GM21529 (cell line): Measurements from ENCODE around the gene LYPD4.
A peak's percentile ranks its signal among the peaks of the same experiment; 100 is the strongest.

Experiments used
- ATAC-seq: cut with Tn5 transposase; IDR thresholded peaks from one replicate; pipeline ENCODE4 v1.9.1; 2021; ENCODE audit not compliant: unreplicated experiment

The LYPD4 gene, protein sequence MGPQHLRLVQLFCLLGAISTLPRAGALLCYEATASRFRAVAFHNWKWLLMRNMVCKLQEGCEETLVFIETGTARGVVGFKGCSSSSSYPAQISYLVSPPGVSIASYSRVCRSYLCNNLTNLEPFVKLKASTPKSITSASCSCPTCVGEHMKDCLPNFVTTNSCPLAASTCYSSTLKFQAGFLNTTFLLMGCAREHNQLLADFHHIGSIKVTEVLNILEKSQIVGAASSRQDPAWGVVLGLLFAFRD

GRCh38 chr19:41844601-41845000 is at the start of gene LYPD4:
Gene LYPD4, minus strand, starts transcription at chr19:41844683. Its CDS starts 5,398 bp downstream, at chr19:41839285.
- no peak for ATAC-seq

GRCh38 chr19:41893899-41894298 is 49.4 kb upstream of the LYPD4 start:
- no peak for ATAC-seq

- ATAC-seq, result no peak
Measured at GRCh38 chr19:41892173-41892902, 47.9 kb upstream of the LYPD4 start.

DNA sequence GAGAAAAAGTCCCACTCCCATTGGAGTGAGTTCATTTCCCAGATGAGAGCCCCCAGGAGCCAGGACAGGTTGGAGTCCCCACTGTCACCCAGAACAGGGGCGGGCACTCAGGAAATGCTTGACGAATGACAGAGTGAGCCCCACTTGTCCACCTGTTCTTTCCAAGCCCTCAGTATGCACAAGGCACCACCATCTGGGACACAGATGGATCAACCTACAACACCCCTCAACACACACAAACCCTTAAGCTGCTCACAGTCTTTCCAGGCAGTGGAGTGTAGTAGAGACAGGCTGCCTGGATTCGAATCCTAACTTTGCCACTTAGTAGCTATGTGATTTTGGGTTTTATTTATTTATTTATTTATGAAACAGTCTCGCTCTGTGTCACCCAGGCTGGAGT is 46.5 kb upstream of the LYPD4 start:
- ATAC-seq, result no peak

- no peak for ATAC-seq
Measured at GRCh38 chr19:41889896-41890295, 45.4 kb upstream of the LYPD4 start.

DNA sequence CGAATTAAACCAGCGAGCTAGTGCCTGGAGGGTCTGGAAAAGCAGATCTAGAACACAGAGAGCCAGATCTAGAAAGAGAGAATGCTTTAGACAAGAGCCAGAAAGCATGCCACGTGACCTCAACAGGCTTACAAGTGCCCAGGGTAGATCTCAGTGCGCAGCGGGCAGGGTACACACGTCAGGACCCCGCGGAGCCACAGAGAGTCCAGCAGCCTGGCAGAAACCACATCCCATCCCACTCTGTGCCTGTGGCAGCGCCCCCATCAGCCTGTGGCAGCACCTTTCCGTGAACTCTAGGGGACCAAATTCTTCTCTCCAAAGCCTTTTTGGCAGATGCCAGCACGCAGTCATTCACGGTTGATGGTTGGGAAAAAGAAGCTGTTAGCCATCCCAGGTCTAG is 44.4 kb upstream of the LYPD4 start:
- no peak for ATAC-seq

DNA sequence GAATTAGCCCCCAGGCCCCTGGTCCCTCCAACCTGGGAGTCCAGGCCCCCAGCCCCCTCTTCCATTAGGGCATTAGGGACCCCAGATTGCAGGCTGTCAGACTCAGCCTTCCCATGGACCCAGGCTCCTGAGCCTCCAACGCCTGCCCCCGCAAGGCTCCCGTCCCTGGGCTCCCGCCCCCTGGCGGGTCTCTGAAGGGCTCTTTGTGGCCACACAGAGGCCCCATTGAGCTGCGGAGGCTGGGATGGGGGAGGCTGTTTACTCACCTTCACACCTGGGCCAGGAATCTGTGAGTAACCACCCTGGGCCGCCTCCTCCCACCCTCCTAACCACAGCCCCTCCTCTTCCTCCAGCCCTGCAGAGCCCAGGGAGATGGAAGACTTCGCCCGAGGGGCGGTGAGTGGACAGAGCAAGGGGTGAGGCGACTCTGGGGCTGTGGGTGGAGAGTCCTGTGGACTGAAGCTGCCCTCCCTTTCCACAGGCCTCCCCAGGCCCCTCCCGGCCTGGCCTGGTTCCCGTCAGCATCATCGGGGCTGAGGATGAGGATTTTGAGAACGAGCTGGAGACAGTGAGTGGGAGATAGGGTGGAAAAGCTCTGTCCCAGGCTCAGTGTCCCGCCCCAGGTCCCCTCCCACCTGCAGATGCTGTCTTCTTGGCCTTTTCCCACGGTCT is 43.4 kb upstream of the LYPD4 start:
- no peak for ATAC-seq

GRCh38 chr19:41886761-41887710 is 42.6 kb upstream of the LYPD4 start:
- ATAC-seq, result no peak

GRCh38 chr19:41883821-41884733 is 39.6 kb upstream of the LYPD4 start:
- ATAC-seq, result peak; percentile 78

DNA sequence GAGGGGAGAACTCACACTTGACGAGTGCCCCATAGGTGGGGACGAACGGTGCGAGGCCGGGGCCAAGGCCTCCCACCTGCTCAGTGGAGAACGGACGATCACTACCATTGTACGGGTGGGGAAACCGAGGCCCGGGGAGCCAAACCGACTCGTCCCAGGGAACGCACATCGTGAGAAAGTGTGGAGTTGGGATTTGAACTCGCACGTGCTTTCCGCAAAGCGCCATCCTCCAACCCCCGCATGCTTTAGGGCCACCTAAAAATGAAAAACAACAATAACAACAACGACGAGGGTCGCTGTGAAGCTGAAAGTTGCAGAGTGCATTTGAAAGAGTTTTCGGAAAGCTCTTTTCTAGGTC is 39.0 kb upstream of the LYPD4 start:
- ATAC-seq, result no peak

DNA sequence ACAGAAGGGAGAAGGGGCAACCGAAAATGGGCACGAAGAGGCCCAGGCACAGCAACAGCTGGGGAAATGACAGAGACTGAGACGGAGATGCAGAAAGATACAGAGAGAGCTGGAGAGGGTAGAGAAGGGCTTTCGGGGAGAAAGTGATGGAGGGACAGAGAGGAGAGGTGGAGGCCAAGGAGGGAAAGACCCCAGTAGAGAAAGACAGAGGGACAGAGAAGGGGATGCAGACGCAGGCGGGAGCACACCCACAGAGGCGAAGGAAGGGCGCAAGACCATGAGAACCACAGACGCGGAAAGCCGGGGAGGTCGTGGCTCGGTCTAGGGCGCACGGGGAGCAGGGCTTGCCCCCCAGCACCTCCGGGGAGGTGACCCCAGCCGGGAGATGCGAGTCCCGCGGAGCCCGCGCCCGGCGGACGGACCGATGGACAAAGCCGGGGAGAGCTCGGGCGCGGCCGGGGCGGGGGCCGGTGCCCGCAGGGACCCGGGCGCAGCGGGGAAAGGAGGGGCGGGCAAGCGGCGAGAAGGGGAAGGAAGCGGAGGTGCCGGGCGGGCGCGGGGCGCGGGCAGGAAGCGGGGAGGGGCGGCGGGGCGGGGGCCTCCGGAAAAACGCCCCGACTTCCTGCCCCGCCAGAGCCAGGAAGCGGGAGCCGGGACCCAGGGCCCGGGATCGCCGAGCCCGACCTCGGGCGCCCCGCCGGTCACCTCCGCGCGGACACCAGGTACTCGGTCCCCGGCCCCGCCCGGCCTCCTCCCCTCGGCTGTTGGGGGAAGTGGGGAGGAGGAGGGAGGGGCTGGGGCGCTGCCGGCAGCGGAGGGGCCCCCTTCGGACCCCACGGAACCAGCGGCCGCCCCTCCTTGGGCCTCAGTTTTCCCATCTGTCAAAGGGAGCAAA is 38.3 kb upstream of the LYPD4 start, which contains the start of gene ARHGEF1:
Gene ARHGEF1, plus strand, starts transcription at position 617 of the 895 bp plus-strand sequence. CDS start 4,899 bp downstream, outside the sequence.
- ATAC-seq, result no peak

DNA sequence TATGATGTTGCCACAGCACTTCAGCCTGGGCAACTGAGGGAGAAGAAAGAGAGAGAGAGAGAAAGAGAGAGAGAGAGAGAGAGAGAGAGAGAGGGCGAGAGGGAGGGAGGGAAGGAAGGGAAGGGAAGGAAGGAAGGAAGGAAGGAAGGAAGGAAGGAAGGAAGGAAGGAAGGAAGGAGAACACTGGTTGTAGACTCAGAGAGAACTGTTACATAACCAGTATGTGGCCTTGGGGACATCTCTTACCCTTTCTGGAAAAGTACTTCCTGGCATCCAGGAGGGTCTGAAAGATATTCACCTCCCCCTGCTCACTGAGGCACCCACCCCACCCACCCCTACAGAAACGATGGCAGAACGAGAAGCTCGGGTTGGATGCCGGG is 35.8 kb upstream of the LYPD4 start:
- no peak for ATAC-seq

DNA sequence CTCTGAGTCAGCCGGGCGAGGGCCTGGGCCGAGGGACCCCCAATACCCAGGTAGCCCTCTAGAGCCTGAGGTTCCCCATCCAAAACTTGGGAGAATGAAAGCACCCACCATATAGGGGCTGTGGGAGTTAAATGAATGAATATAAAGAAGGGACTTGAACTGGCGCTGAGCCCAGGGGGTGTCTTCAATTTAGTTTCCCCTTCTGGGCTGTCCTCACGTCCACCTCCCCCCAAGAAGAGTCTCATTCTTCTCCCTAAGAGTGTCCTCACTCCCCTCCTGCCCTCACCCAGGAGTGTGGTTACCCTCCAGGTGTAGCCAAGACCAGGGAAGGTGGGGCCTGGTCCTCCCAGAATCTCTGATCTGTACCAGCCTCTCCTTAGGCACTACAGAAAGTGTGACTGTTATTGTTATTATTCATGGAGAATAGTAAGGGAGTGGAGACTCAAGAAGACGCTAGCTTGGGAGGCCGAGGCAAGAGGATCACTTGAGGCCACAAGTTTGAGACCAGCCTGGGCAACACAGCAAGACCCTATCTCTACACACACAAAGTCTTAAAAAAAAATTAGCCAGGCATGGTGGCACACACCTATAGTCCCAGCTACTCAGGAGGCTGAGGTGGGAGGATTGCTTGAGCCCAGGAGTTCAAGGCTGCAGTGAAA is 35.3 kb upstream of the LYPD4 start:
- ATAC-seq, result no peak

GRCh38 chr19:41879080-41879479 is 34.6 kb upstream of the LYPD4 start:
- no peak for ATAC-seq

DNA sequence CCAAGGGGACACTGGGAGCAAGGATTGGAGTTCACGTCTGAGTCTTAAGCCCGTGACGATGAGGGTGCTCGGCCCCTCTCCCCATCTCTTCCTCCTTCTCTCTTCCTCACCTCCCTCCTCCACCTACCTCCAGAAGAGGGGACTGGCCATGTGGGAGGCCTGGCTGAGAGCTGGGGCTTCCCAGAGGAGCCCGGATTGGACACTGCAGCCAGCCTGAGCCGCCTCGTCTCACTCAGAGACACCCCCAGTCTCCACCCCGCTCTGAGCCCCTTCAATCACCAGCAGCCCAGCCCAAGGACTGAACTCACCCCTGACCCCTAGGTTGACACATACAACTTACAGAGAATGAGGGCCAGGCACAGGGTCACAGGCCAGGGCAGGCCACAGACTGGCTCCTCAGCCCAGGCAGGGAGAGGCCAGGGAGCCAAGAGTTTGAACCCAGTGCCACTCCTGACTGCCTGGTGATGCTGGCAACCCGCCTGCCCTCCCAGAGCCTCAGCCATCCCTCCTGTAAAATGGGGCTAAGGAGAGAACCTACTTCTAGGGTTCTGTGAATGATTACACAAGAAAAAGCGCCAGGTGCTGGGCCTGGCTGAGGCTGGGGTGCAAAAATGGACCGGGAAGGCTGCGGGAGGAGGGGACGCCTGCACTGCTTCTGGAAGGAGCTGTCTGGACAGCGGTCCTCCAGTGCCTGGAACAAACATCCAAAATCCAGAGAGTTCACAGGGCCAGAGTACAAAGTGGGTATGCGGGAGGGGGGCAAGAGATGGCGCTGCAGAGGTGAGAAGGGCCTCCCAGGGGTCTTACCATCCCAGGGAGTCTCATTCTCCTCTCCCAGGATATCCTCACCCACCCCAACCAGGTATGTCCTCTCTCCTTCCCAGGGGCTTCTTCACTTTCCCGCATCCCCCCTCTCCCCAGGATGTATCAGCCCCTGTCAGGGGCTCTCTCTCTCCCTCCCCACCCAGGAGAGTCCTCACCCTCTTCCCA is 33.7 kb upstream of the LYPD4 start:
- no peak for ATAC-seq

DNA sequence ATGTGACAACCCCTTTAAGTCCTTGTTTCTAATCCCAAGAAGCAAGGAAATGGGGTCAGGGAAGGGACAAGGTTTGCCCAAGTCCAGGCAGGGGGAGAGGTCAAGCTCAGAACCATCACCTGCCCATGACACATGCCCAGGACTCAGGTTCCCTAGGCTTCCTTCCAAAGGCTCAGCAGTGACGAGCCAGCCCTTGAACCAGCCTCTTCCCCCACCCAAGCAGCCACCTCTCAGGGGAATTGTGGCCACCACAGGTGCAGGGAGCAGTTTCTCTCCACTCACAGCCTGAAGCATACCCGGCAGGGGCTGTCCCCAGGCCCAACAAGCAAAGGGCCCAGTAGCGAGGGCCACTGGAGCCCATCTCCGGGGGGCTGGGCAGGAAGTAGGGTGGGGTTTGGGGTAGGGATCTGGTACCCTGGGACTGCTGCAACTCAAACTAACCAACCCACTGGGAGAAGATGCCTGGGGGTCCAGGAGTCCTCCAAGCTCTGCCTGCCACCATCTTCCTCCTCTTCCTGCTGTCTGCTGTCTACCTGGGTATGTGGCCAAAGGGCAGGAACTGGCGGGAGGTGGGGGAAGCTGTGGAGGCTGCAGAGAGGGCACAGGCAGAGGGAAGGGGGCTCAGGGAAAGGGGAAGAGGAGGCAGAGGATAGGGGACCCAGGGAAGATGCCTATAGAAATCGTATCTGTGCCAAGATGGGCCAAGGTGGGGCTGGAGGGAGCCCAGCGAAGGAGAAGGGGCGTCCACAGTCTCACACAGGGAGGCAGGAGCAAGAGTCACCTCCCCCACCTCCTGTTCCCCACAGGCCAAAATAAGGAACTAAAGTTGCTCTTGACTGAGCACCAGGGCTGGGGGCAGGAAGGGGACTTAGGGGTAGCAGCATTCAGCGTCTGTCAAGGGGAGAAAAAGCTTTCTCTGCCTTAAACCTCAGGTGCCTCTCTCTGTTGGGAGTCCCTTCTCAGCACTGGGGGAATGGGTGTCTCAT is 32.7 kb upstream of the LYPD4 start, which contains the start of gene CD79A:
Gene CD79A, plus strand, starts transcription at position 433 of the 986 bp plus-strand sequence. Its CDS starts 26 bp downstream, at position 459.
- ATAC-seq, result peak; percentile 66
